ENCODE measurements around the gene RNF220. TPM values are rescaled to one million over a fixed set of nuclear protein-coding genes. Genes with fewer than 3 reads are reported as not detected.

The RNF220 gene
- total and polyA plus RNA-seq, 2 experiments from 2014 or later: 77.2 to 117 TPM

DNA sequence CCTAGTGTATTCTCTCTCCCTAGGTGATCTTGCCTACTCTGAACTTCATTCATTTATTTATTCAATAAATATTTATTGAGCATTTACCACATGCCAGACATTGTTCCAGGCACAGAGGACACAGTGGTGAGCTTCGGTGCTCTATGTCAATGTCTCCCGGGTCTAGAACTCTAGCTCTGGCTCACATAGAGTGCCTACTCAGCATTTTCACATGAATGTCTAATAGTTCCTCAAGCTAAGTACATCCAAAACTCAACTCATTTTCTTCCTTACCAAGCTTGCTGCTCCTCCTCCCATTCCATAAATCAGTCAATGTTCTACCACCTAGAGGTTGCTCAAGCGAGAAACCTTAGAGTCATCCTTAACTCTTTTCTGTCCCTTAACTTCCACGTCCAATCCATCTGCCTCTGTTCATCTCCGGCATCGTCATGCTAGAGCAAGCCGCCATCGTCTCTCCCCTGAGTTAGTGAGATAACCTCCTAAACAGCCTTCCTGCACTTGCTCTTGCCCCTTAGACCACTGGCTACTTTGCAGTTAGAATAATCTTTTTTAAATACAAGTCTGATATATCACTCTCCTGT is 201.7 kb downstream of the RNF220 start:
- no peak overlapping the region for H3K27ac ChIP-seq
- no peaks in the 10 kb centered on the region for H3K79me2 ChIP-seq
- no peak for DNase-seq (ENCODE audit: low spot score)
- 84% methylated on average over 8 of the region's 8 CpGs for WGBS (ENCODE audit: low lambda C conversion rate, missing lambda C conversion rate)
- H2AFZ ChIP-seq: no peak overlapping the region
- H3K4me2 ChIP-seq: no peak overlapping the region
- H3K9me2 ChIP-seq (replicated peaks; ENCODE audit: insufficient read depth): no peaks in the 10 kb centered on the region
- H3K4me1 ChIP-seq (ENCODE audit: insufficient read depth): no peaks in the 10 kb centered on the region
- no peaks in the 10 kb centered on the region for H3K36me3 ChIP-seq (replicated peaks; ENCODE audit: insufficient read depth, low read depth)
- H3K27me3 ChIP-seq: peaks cover 9% of the 10 kb centered on the region
- no peaks in the 10 kb centered on the region for H3K9me3 ChIP-seq (ENCODE audit: low read depth)
- H4K20me1 ChIP-seq (ENCODE audit: insufficient read depth, poor library complexity, severe bottlenecking): no peaks in the 10 kb centered on the region
- no peak overlapping the region for H3K4me3 ChIP-seq
- TF ChIP-seq, protein P1, sequence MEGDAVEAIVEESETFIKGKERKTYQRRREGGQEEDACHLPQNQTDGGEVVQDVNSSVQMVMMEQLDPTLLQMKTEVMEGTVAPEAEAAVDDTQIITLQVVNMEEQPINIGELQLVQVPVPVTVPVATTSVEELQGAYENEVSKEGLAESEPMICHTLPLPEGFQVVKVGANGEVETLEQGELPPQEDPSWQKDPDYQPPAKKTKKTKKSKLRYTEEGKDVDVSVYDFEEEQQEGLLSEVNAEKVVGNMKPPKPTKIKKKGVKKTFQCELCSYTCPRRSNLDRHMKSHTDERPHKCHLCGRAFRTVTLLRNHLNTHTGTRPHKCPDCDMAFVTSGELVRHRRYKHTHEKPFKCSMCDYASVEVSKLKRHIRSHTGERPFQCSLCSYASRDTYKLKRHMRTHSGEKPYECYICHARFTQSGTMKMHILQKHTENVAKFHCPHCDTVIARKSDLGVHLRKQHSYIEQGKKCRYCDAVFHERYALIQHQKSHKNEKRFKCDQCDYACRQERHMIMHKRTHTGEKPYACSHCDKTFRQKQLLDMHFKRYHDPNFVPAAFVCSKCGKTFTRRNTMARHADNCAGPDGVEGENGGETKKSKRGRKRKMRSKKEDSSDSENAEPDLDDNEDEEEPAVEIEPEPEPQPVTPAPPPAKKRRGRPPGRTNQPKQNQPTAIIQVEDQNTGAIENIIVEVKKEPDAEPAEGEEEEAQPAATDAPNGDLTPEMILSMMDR (IDR thresholded peaks at IDR 0.05; ENCODE audit: poor library complexity): no peak
- TF ChIP-seq EZH2phosphoT487 (IDR thresholded peaks at IDR 0.05; ENCODE audit: low read depth, severe bottlenecking, unreplicated experiment) (no peak), EZH2 (IDR thresholded peaks at IDR 0.05; ENCODE audit: borderline replicate concordance) (no peak)

DNA sequence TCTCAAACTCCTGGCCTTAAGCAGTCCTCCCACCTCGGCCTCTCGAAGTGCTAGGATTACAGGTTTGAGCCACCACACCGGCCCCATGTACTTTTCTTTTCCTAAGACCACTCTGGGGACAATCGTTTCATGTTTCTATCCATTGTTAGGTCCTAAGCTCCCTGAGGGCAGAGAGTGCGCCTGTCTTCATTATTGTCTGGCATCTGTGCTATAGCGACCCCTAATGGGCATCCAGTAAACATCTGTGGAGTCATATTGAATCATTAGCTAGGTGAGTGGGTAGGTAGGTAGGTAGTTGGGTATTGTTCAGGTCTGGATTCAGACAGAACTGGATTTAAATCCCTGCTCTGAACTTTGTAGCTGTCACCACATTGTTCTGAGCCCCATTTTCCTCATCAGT is 203.1 kb downstream of the RNF220 start:
- Histone ChIP-seq H3K36me3 (replicated peaks; ENCODE audit: insufficient read depth, low read depth) (no peaks in the 10 kb centered on the region), H3K4me3 (no peak overlapping the region), H3K79me2 (no peaks in the 10 kb centered on the region), H3K27ac (no peak overlapping the region), H3K4me2 (no peak overlapping the region), H2AFZ (no peak overlapping the region), H3K9me2 (replicated peaks; ENCODE audit: insufficient read depth) (no peaks in the 10 kb centered on the region), H3K27me3 (no peaks in the 10 kb centered on the region), H3K9me3 (ENCODE audit: low read depth) (no peaks in the 10 kb centered on the region), H4K20me1 (ENCODE audit: insufficient read depth, poor library complexity, severe bottlenecking) (no peaks in the 10 kb centered on the region), H3K4me1 (ENCODE audit: insufficient read depth) (no peaks in the 10 kb centered on the region)
- no peak for DNase-seq (ENCODE audit: low spot score)
- 67% methylated on average over 6 of the region's 6 CpGs for whole genome bisulfite sequencing (ENCODE audit: low lambda C conversion rate, missing lambda C conversion rate)
- TF ChIP-seq, protein P1 (IDR thresholded peaks at IDR 0.05; ENCODE audit: poor library complexity): no peak
- TF ChIP-seq EZH2phosphoT487 (IDR thresholded peaks at IDR 0.05; ENCODE audit: low read depth, severe bottlenecking, unreplicated experiment): no peak
- TF ChIP-seq EZH2 (IDR thresholded peaks at IDR 0.05; ENCODE audit: borderline replicate concordance): no peak

DNA sequence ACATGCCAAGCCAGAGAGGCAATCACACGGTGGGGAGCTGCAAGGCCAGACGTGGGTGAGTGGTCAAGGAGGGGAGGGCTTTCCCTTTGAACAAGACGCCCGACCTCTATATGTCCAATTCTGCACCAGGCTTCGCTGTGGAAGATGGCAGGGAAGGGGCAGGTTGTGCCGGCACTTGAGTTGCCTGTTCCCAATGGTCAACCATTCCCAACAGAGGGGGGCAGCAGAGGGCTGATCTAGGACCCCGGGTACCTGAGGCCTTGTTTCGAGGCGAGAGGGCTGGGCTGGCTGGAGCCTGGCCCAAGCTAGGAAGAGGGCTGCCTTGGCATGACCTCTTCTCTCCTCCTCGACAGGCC is 204.3 kb downstream of the RNF220 start:
- peak; percentile 53 for DNase-seq (ENCODE audit: low spot score)
- H3K9me3 ChIP-seq (ENCODE audit: low read depth): no peaks in the 10 kb centered on the region
- no peaks in the 10 kb centered on the region for H3K4me1 ChIP-seq (ENCODE audit: insufficient read depth)
- no peaks in the 10 kb centered on the region for H3K36me3 ChIP-seq (replicated peaks; ENCODE audit: insufficient read depth, low read depth)
- H3K9me2 ChIP-seq (replicated peaks; ENCODE audit: insufficient read depth): no peaks in the 10 kb centered on the region
- no peak for TF ChIP-seq EZH2 (IDR thresholded peaks at IDR 0.05; ENCODE audit: borderline replicate concordance)
- TF ChIP-seq, protein P1 (IDR thresholded peaks at IDR 0.05; ENCODE audit: poor library complexity): peak; percentile 37
- WGBS (ENCODE audit: low lambda C conversion rate, missing lambda C conversion rate): 56% methylated on average over 10 of the region's 10 CpGs
- no peak overlapping the region for H3K27ac ChIP-seq
- H2AFZ ChIP-seq: no peak overlapping the region
- no peaks in the 10 kb centered on the region for H3K27me3 ChIP-seq
- no peak overlapping the region for H3K4me3 ChIP-seq
- no peak overlapping the region for H3K4me2 ChIP-seq
- H3K79me2 ChIP-seq: no peaks in the 10 kb centered on the region
- no peaks in the 10 kb centered on the region for H4K20me1 ChIP-seq (ENCODE audit: insufficient read depth, poor library complexity, severe bottlenecking)
